Measurements from ENCODE around the gene ZNF664.
A peak's percentile ranks its signal among the peaks of the same experiment; 100 is the strongest.

The ZNF664 gene

DNA sequence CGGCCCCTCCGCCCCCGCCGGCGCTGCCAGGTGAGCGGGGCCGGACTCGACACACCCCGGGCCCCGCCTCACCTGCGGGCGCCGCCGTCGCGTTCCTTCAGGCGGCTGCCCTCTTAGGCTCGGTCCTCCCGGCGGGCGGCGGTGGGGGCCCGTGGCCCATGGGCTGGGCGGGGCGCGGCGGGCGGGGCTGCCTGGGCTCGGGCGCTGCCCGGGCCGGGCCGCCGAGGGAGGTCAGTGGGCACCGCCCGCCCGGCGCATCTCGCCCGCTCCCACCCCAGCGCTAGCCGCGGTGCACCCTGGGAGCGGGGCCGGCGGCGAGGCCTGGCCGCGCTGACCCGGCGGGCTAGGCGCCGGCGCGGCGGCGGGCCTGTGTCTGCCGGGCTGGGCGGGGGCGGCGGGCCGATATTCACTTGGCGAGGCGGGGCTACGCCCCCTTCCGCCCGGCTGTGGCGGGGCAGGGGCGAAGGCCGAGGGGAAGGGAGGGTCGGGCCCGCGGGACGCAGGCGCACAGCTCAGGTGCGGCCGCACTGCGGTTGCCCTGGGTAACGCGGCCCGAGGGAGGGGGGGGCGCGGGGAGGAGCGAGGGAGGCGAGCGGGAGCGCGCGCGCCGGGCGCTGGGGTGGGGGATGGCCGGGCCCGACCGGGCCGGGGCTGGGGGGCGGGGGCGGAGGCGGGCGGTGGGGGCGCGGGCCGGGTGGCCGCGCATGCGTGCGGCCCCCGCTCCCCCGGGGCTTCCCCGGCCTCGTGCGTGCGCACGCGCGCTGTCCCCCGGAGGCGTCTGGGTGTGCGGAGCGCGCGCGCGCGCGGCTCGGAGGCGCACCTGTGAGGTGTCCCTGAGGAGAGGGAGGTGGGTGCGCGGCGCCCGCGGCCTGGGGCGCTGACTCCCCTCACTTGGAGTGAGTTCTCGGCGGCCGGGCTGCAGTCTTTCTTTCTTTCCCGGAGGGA, at the start of gene ZNF664, which contains the start of gene CCDC92:
Gene ZNF664, plus strand, starts transcription at position 759 of the 945 bp plus-strand sequence. CDS start 38,930 bp downstream, outside the sequence.
Gene CCDC92, minus strand, starts transcription at position 375 of the 945 bp plus-strand sequence. CDS start 28,526 bp downstream, outside the sequence.
- TF ChIP-seq, protein P1, sequence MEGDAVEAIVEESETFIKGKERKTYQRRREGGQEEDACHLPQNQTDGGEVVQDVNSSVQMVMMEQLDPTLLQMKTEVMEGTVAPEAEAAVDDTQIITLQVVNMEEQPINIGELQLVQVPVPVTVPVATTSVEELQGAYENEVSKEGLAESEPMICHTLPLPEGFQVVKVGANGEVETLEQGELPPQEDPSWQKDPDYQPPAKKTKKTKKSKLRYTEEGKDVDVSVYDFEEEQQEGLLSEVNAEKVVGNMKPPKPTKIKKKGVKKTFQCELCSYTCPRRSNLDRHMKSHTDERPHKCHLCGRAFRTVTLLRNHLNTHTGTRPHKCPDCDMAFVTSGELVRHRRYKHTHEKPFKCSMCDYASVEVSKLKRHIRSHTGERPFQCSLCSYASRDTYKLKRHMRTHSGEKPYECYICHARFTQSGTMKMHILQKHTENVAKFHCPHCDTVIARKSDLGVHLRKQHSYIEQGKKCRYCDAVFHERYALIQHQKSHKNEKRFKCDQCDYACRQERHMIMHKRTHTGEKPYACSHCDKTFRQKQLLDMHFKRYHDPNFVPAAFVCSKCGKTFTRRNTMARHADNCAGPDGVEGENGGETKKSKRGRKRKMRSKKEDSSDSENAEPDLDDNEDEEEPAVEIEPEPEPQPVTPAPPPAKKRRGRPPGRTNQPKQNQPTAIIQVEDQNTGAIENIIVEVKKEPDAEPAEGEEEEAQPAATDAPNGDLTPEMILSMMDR (conservative IDR thresholded peaks at IDR 0.05; ENCODE audit: low read depth, low read length) = no peak
- peak within 1 kb of the TSS; percentile 74 for H3K4me3 ChIP-seq (ENCODE audit: low read depth, low read length)
- DNase-seq (ENCODE audit: low read depth) = peak; percentile 87

DNA sequence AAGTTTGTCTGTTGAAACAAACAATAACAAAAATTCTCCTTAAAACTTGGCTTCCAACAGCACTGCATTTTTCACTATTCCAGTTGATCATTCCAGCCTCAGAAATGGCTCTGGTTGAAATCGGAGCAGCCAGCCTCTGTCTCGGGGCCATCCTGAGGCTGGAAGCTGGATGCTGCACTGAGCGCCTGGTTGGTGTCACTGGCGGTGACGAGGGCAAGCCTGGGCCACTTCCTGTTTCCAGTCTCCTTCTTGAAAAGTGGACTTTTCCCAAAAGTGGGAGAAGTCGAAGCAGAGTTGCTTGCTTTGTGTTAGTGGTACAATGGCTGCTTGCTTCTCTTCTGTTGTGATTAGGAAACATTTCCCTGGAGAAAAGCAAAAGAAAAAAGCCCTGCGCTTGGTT, 49.1 kb upstream of the ZNF664 start:
- TF ChIP-seq, protein P1 (conservative IDR thresholded peaks at IDR 0.05; ENCODE audit: low read depth, low read length) = no peak
- H3K4me3 ChIP-seq (ENCODE audit: low read depth, low read length) = no peak overlapping the region
- DNase-seq (ENCODE audit: low read depth) = no peak

DNA sequence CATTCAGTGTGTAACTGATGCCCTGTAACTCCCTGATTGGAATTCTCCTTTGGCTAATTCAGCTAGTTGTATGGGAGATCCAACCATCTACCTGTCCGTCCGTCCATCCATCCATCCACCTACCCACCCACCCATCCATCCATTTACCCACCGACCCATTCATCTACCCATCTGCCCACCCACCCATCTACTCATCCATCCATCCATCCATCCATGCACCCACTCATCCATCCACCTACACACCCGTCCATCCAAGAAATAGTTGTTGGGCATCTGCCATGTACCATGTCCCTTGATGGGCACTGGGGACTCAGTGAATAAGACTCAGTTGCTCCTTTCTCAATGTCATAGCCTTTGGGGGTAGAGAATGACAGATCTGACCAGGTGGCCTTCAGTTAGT, 48.5 kb upstream of the ZNF664 start:
- DNase-seq (ENCODE audit: low read depth) = no peak
- H3K4me3 ChIP-seq (ENCODE audit: low read depth, low read length) = no peak overlapping the region
- TF ChIP-seq, protein P1 (conservative IDR thresholded peaks at IDR 0.05; ENCODE audit: low read depth, low read length) = no peak

DNA sequence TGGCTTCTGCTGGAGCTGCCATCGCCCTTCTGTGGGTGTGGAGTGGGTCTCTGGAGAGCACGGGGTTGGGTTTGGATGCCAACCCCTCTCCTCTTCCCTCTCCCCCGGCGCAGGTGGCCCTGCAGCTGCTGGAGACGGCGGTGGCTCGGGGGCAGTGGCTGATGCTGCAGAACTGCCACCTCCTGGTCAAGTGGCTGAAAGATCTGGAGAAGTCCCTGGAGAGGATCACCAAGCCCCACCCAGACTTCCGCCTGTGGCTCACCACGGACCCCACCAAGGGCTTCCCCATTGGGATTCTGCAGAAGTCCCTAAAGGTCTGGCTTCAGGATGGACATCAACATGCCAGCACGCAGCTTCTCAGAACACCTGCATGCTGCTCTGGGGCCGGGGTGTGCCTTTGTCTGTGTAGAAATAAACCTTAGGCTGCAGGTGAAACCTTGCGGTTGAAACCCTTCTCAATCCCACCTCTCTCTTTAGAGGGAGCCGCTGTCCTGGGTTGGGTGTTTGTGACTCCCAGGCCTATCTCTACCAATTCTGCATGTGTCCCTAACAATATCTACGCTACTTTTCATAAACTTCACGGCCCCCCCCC, 44.6 kb upstream of the ZNF664 start:
- no peak for DNase-seq (ENCODE audit: low read depth)
- no peak overlapping the region for H3K4me3 ChIP-seq (ENCODE audit: low read depth, low read length)
- TF ChIP-seq, protein P1 (conservative IDR thresholded peaks at IDR 0.05; ENCODE audit: low read depth, low read length) = no peak

DNA sequence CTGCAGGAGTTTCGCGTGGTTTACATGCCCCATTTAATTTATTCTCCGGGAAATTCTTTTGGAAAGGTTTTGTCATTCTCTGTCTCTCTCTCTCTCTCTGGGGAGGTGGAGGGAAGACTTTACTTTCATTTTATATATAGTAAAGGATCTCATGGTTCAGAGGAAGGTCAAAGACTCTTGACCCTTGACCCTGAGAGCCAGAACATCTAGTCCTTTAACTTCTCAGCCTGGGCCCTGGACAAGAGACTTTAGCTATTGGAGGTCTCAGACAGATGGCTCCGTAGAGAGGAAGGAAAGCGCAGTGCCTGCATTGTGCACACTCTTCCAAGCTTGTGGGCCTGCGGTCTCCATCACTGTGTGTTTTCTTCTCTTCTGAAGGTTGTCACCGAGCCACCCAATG, 44.1 kb upstream of the ZNF664 start:
- no peak for DNase-seq (ENCODE audit: low read depth)
- H3K4me3 ChIP-seq (ENCODE audit: low read depth, low read length) = no peak overlapping the region
- TF ChIP-seq, protein P1 (conservative IDR thresholded peaks at IDR 0.05; ENCODE audit: low read depth, low read length) = no peak

DNA sequence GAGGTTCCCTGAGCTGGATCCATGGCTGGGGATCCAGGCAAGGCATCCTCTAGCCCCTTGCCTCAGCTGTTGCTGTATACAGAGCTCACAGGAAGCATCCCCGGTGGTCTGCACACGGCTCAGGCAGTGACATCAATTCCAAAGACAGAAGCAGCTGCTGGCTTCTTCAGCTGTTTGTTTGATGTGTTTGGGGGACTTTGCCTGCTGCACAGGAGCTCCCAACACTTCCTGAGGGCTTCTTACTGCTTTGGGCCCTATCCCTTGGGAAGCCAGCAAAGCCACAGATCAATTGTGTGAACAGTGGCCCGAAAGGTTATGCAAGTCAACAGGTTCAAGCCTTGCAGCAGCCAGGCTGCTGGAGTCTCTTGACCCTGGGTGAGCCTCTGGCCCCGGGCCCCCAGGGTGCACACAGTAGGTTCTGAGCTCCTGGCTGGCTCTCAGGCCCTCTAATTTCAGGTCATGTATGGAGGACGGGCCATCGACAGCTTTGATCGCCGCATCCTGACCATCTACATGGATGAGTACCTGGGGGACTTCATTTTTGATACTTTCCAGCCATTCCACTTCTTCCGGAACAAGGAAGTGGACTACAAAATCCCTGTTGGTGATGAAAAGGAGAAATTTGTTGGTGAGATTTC, 43.0 kb upstream of the ZNF664 start:
- no peak for DNase-seq (ENCODE audit: low read depth)
- TF ChIP-seq, protein P1 (conservative IDR thresholded peaks at IDR 0.05; ENCODE audit: low read depth, low read length) = no peak

More for the DNA sequence above, 43.0 kb upstream of the ZNF664 start:
- H3K4me3 ChIP-seq (ENCODE audit: low read depth, low read length) = no peak overlapping the region

Data from choroid plexus epithelial cell (primary cell).